K562 (cell line): ENCODE data around the gene ARHGAP8.

ENCODE experiments used
- BRCA1 ChIP-seq, 2 experiments: fragments of 450-650 bp in 1 of 2; sonication (generic) in 1 of 2; formaldehyde crosslinking in 1 of 2; IDR thresholded peaks; 2 replicates each; pipeline versions ENCODE4 v1.5.0 to v1.6.1; 2017 to 2020; ENCODE audit warnings: mild to moderate bottlenecking in 1 of 2, missing genetic modification reagents in 1 of 2
- HBP1 ChIP-seq: fragments of 450-650 bp; formaldehyde crosslinking; IDR thresholded peaks from 2 replicates; pipeline ENCODE4 v1.4.0; 2022; ENCODE audit warnings: missing genetic modification characterization
- HDAC6 ChIP-seq: IDR thresholded peaks from 2 replicates; pipeline ENCODE4 v1.6.1; 2012; ENCODE audit warnings: low read depth, mild to moderate bottlenecking, control low read depth, inconsistent platforms, low read length, moderate library complexity
- MAFG ChIP-seq: fragments of 450-650 bp; conservative IDR thresholded peaks from 2 replicates; pipeline ENCODE4 v1.6.1; 2016; ENCODE audit warnings: missing genetic modification characterization, missing compliant biosample characterization
- NR2C2 ChIP-seq, 2 experiments: fragments of 200-800 bp in 1 of 2; sonication (Bioruptor generic) in 1 of 2; sonication (generic) in 1 of 2; formaldehyde crosslinking in 1 of 2; IDR thresholded peaks; 2 replicates each; pipeline versions ENCODE4 v1.6.1 to v1.8.0; 2016 to 2022; ENCODE audit warnings: mild to moderate bottlenecking in 1 of 2, missing compliant biosample characterization in 1 of 2, missing genetic modification characterization in 1 of 2, missing genetic modification reagents in 1 of 2
- POU5F1 ChIP-seq: fragments of 150-350 bp; IDR thresholded peaks from 2 replicates; pipeline ENCODE4 v1.6.1; 2014; ENCODE audit warnings: borderline replicate concordance, low read length, low read depth, mild to moderate bottlenecking; ENCODE audit not compliant: partially characterized antibody
- TOE1 ChIP-seq, 2 experiments: fragments of 450-650 bp in 1 of 2; sonication (generic) in 1 of 2; formaldehyde crosslinking in 1 of 2; IDR thresholded peaks; 2 replicates each; pipeline versions ENCODE4 v1.7.1 to v1.8.0; 2016 to 2022; ENCODE audit warnings: borderline replicate concordance in 2 of 2, mild to moderate bottlenecking in 2 of 2, antibody characterized with exemption in 1 of 2, inconsistent platforms in 1 of 2, low read depth in 1 of 2, missing genetic modification reagents in 1 of 2, moderate library complexity in 1 of 2
- TRIM24 ChIP-seq, 2 experiments: fragments of 450-650 bp; IDR thresholded peaks; 2 replicates each; pipeline ENCODE4 v1.6.1; 2016

- no peak for TF ChIP-seq NR2C2 (CRISPR knock-in tag; IDR thresholded peaks at IDR 0.05)
- TF ChIP-seq NR2C2 (tag; IDR thresholded peaks at IDR 0.05): no peak
- TF ChIP-seq HDAC6: no peak
- no peak for TF ChIP-seq BRCA1 (IDR thresholded peaks at IDR 0.05)
- no peak for TF ChIP-seq BRCA1 (CRISPR knock-in tag; IDR thresholded peaks at IDR 0.05)
- TF ChIP-seq MAFG: no peak
- no peak for TF ChIP-seq POU5F1
- no peak for TF ChIP-seq HBP1
- no peak for TF ChIP-seq TOE1 (IDR thresholded peaks at IDR 0.05; ENCODE audit: borderline replicate concordance)
- no peak for TF ChIP-seq TOE1 (CRISPR knock-in tag; IDR thresholded peaks at IDR 0.05; ENCODE audit: borderline replicate concordance, low read depth)
- no peak for TF ChIP-seq TRIM24 (IDR thresholded peaks at IDR 0.05)
Observed at GRCh38 chr22:44881624-44882023, 129.2 kb downstream of the ARHGAP8 start.
